ENCODE data around the gene FRZB. TPM values are rescaled to one million over a fixed set of nuclear protein-coding genes. Genes with fewer than 3 reads are reported as not detected.
"Not testable (repeated sequence)": the region's sequence is repeated elsewhere in the genome, so short reads cannot be mapped to it uniquely, and the experiment has no call there.

FRZB gene
- total RNA-seq, 1 donor from 2014 or later, result 69.0 TPM

DNA sequence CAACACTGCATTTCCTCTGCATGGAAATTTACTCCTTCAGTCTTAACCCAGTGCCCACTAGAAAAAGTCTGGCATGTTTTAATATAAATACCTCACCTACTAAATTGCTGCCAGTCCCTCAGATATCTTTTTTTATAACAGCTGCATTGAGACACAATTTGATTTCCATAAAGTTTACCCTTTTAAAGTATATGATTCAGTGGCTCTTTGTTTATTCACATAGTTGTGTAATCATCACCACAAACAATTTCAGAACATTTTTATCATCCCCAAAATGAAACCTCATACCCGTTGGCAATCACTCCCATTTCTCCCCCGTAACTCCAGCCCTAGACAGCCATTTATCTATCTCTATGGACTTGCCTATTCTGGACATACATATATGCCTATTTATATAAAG is 17.0 kb upstream of the FRZB start:
- H3K36me3 ChIP-seq, result no peaks in the 10 kb centered on the region
- H3K27ac Mint-ChIP-seq, result no peak overlapping the region
- no peak for DNase-seq (ENCODE audit: low spot score)

DNA sequence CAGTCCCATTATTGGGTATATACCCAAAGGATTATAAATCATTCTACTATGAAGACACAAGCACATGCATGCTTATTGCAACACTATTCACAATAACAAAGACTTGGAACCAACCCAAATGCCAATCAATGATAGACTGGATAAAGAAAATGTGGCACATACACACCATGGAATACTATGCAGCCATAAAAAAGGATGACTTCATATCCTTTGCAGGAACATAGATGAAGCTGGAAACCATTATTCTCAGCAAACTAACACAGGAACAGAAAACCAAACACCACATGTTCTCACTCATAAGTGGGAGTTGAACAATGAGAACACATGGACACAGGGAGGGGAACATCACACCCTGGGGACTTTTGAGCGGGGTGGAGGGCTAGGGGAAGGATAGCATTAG is 13.7 kb upstream of the FRZB start:
- not testable (repeated sequence) for H4K20me1 ChIP-seq (ENCODE audit: low read depth); H3K4me1 Mint-ChIP-seq; H3K27ac ChIP-seq; H3F3A ChIP-seq (ENCODE audit: low read depth); H3K27me3 ChIP-seq; H3K4me2 ChIP-seq; H3K4me3 Mint-ChIP-seq; H3K36me3 Mint-ChIP-seq; H3K36me3 ChIP-seq; H3K27me3 Mint-ChIP-seq (ENCODE audit: insufficient read depth, low read depth); H3K79me2 ChIP-seq (ENCODE audit: low read depth); H3K4me1 ChIP-seq; DNase-seq (ENCODE audit: low spot score); H2AFZ ChIP-seq (replicated peaks); H3K9me3 ChIP-seq (ENCODE audit: low read depth); H3K4me3 ChIP-seq; H3K27ac Mint-ChIP-seq; H3K9ac ChIP-seq
- peaks cover 27% of the 10 kb centered on the region for H3K9me3 Mint-ChIP-seq

More for the DNA sequence above, 17.0 kb upstream of the FRZB start:
- Histone ChIP-seq H3K9ac (no peak overlapping the region), H3K27me3 (no peaks in the 10 kb centered on the region), H3K9me3 (ENCODE audit: low read depth) (no peaks in the 10 kb centered on the region), H3K4me3 (no peak overlapping the region), H3F3A (ENCODE audit: low read depth) (no peaks in the 10 kb centered on the region), H3K4me2 (no peak overlapping the region), H3K4me1 (no peaks in the 10 kb centered on the region), H2AFZ (replicated peaks) (no peak overlapping the region), H3K79me2 (ENCODE audit: low read depth) (no peaks in the 10 kb centered on the region), H3K27ac (no peak overlapping the region), H4K20me1 (ENCODE audit: low read depth) (no peaks in the 10 kb centered on the region)
- Mint-ChIP-seq H3K4me1 (no peaks in the 10 kb centered on the region), H3K36me3 (peaks cover 2% of the 10 kb centered on the region), H3K9me3 (peaks cover 10% of the 10 kb centered on the region), H3K4me3 (no peak overlapping the region), H3K27me3 (ENCODE audit: insufficient read depth, low read depth) (no peaks in the 10 kb centered on the region)
- TF ChIP-seq EZH2phosphoT487 (IDR thresholded peaks at IDR 0.05) (no peak), EZH2 (IDR thresholded peaks at IDR 0.05) (no peak)
- TF ChIP-seq, protein P1, sequence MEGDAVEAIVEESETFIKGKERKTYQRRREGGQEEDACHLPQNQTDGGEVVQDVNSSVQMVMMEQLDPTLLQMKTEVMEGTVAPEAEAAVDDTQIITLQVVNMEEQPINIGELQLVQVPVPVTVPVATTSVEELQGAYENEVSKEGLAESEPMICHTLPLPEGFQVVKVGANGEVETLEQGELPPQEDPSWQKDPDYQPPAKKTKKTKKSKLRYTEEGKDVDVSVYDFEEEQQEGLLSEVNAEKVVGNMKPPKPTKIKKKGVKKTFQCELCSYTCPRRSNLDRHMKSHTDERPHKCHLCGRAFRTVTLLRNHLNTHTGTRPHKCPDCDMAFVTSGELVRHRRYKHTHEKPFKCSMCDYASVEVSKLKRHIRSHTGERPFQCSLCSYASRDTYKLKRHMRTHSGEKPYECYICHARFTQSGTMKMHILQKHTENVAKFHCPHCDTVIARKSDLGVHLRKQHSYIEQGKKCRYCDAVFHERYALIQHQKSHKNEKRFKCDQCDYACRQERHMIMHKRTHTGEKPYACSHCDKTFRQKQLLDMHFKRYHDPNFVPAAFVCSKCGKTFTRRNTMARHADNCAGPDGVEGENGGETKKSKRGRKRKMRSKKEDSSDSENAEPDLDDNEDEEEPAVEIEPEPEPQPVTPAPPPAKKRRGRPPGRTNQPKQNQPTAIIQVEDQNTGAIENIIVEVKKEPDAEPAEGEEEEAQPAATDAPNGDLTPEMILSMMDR (IDR thresholded peaks at IDR 0.05), result no peak

GRCh38 chr2:182876653-182877052 is 10.2 kb upstream of the FRZB start:
- not testable (repeated sequence) for H3K27ac Mint-ChIP-seq; H3K27me3 Mint-ChIP-seq (ENCODE audit: insufficient read depth, low read depth); H2AFZ ChIP-seq (replicated peaks); H3K4me1 Mint-ChIP-seq; H3K4me1 ChIP-seq; H3K79me2 ChIP-seq (ENCODE audit: low read depth); DNase-seq (ENCODE audit: low spot score); H3K27me3 ChIP-seq; H4K20me1 ChIP-seq (ENCODE audit: low read depth); H3K27ac ChIP-seq; H3K4me3 ChIP-seq; H3F3A ChIP-seq (ENCODE audit: low read depth); H3K9ac ChIP-seq; H3K4me2 ChIP-seq; H3K9me3 ChIP-seq (ENCODE audit: low read depth); H3K4me3 Mint-ChIP-seq; H3K36me3 ChIP-seq
- Mint-ChIP-seq H3K36me3 (peaks cover 11% of the 10 kb centered on the region), H3K9me3 (peaks cover 40% of the 10 kb centered on the region)

DNA sequence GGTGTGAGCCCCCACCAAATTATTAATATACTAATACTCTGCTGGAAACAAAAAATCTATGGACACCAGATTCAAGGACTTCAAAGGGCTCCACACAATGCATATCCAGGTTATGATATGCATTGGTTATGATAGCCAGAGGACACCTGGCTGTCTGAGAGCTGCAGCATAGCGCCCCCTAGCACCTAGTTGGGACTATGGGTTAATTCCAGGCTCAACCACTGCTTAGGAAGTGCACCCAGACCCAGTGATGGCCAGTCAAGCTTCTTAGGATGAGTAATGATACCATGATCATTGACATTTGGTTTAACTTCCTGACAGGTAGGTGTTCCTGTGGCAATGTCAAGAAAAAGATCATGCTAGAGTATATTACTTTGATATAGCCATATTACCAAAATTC is 3.8 kb upstream of the FRZB start:
- Mint-ChIP-seq H3K36me3 (peaks cover 7% of the 10 kb centered on the region), H3K27ac (no peak overlapping the region), H3K27me3 (ENCODE audit: insufficient read depth, low read depth) (peaks cover 8% of the 10 kb centered on the region), H3K4me3 (no peak overlapping the region), H3K4me1 (peaks cover 39% of the 10 kb centered on the region), H3K9me3 (peaks cover 14% of the 10 kb centered on the region)
- H2AFZ ChIP-seq (replicated peaks), result no peak overlapping the region
- no peaks in the 10 kb centered on the region for H3K36me3 ChIP-seq
- peaks cover 33% of the 10 kb centered on the region for H3F3A ChIP-seq (ENCODE audit: low read depth)
- H3K4me3 ChIP-seq, result no peak overlapping the region
- H3K9me3 ChIP-seq (ENCODE audit: low read depth), result no peaks in the 10 kb centered on the region
- peaks cover 11% of the 10 kb centered on the region for H3K79me2 ChIP-seq (ENCODE audit: low read depth)
- H3K9ac ChIP-seq, result no peak overlapping the region
- no peaks in the 10 kb centered on the region for H3K27me3 ChIP-seq
- H3K27ac ChIP-seq, result no peak overlapping the region
- no peaks in the 10 kb centered on the region for H4K20me1 ChIP-seq (ENCODE audit: low read depth)
- H3K4me1 ChIP-seq, result peaks cover 27% of the 10 kb centered on the region
- H3K4me2 ChIP-seq, result no peak overlapping the region
- peak; percentile 65 for DNase-seq (ENCODE audit: low spot score)
- no peak for TF ChIP-seq EZH2 (IDR thresholded peaks at IDR 0.05)
- TF ChIP-seq, protein P1 (IDR thresholded peaks at IDR 0.05), result peak; percentile 71
